BLaER1 treated with 17β-estradiol and CSF1 and Interleukin-3, amounts not matched to agents 10 nM and 100 nM (cell line): Measurements from ENCODE around the gene CACNG7.

Experiments
- H3K27ac ChIP-seq, 11 experiments: shearing (Covaris generic); formaldehyde crosslinking; 2 replicates each; pipeline ENCODE4 v1.8.1; 2022
- H3K27me3 ChIP-seq, 11 experiments: shearing (Covaris generic); formaldehyde crosslinking; 2 replicates each; pipeline ENCODE4 v1.8.1; 2022
- H3K36me3 ChIP-seq, 11 experiments: shearing (Covaris generic); formaldehyde crosslinking; 2 replicates each; pipeline ENCODE4 v1.8.1; 2022
- H3K4me1 ChIP-seq, 10 experiments: shearing (Covaris generic); formaldehyde crosslinking; 2 replicates each; pipeline ENCODE4 v1.8.1; 2022
- H3K4me2 ChIP-seq, 11 experiments: shearing (Covaris generic); formaldehyde crosslinking; 2 replicates each; pipeline ENCODE4 v1.8.1; 2022
- H3K4me3 ChIP-seq, 10 experiments: shearing (Covaris generic); formaldehyde crosslinking; 2 replicates each; pipeline ENCODE4 v1.8.1; 2022
- H3K9ac ChIP-seq, 11 experiments: shearing (Covaris generic); formaldehyde crosslinking; 2 replicates each; pipeline ENCODE4 v1.8.1; 2022
- H3K9me3 ChIP-seq, 11 experiments: shearing (Covaris generic); formaldehyde crosslinking; replicated peaks in 1 of 11; 2 replicates each; pipeline ENCODE4 v1.8.1; 2022
- H4K20me1 ChIP-seq, 11 experiments: shearing (Covaris generic); formaldehyde crosslinking; 2 replicates each; pipeline ENCODE4 v1.8.1; 2022
- Cebpa-rat ChIP-seq, 11 experiments: shearing (Covaris generic); IDR thresholded peaks; 2 replicates each; pipeline ENCODE4 v1.8.1; 2022

CACNG7 gene

GRCh38 chr19:53915000-53915399 is 5.9 kb downstream of the CACNG7 start:
- Histone ChIP-seq H3K36me3 (no peaks in the 10 kb centered on the region), H3K27me3 (peaks cover 32 to 48% (median 39%) of the 10 kb centered on the region in 11 experiments), H3K9ac (no peak overlapping the region), H4K20me1 (no peaks in the 10 kb centered on the region; a peak in 2 of 22 replicates), H3K4me2 (no peak overlapping the region), H3K4me1 (no peaks in the 10 kb centered on the region), H3K9me3 (no peaks in the 10 kb centered on the region), H3K4me3 (no peak overlapping the region), H3K27ac (no peak overlapping the region)
- TF ChIP-seq Cebpa-rat (IDR thresholded peaks at IDR 0.05), result no peak

GRCh38 chr19:53916004-53916403 is 6.9 kb downstream of the CACNG7 start:
- H3K4me3 ChIP-seq, result no peak overlapping the region
- TF ChIP-seq Cebpa-rat (IDR thresholded peaks at IDR 0.05), result no peak
- H3K9ac ChIP-seq, result no peak overlapping the region
- no peaks in the 10 kb centered on the region; a peak in 2 of 22 replicates for H3K9me3 ChIP-seq
- H3K27ac ChIP-seq, result no peak overlapping the region
- H3K4me1 ChIP-seq, result no peaks in the 10 kb centered on the region
- no peaks in the 10 kb centered on the region for H3K36me3 ChIP-seq
- H4K20me1 ChIP-seq, result no peaks in the 10 kb centered on the region; a peak in 1 of 22 replicates
- H3K4me2 ChIP-seq, result no peak overlapping the region
- peaks cover 22 to 38% (median 29%) of the 10 kb centered on the region in 11 experiments for H3K27me3 ChIP-seq

- peaks cover 0 to 12% (median 9%) of the 10 kb centered on the region in 11 experiments; a peak in 15 of 22 replicates for H3K9me3 ChIP-seq
- no peaks in the 10 kb centered on the region for H3K4me1 ChIP-seq
- H3K4me3 ChIP-seq, result no peak overlapping the region
- no peak overlapping the region for H3K4me2 ChIP-seq
- no peak overlapping the region for H3K9ac ChIP-seq
- no peaks in the 10 kb centered on the region for H4K20me1 ChIP-seq
- no peaks in the 10 kb centered on the region for H3K36me3 ChIP-seq
- no peak for TF ChIP-seq Cebpa-rat (IDR thresholded peaks at IDR 0.05)
- peaks cover 9 to 24% (median 16%) of the 10 kb centered on the region in 11 experiments; a peak in 21 of 22 replicates for H3K27me3 ChIP-seq
- no peak overlapping the region for H3K27ac ChIP-seq
Observed at GRCh38 chr19:53917356-53917755, 8.3 kb downstream of the CACNG7 start.

GRCh38 chr19:53927739-53928138 is 18.7 kb downstream of the CACNG7 start:
- no peaks in the 10 kb centered on the region for H3K4me1 ChIP-seq
- no peak overlapping the region for H3K9ac ChIP-seq
- no peak overlapping the region for H3K4me2 ChIP-seq
- TF ChIP-seq Cebpa-rat (IDR thresholded peaks at IDR 0.05), result no peak
- H4K20me1 ChIP-seq, result no peaks in the 10 kb centered on the region; a peak in 1 of 22 replicates
- H3K27ac ChIP-seq, result no peak overlapping the region
- H3K27me3 ChIP-seq, result no peaks in the 10 kb centered on the region
- H3K4me3 ChIP-seq, result no peak overlapping the region
- H3K36me3 ChIP-seq, result no peaks in the 10 kb centered on the region
- peaks cover 0 to 10% (median 0%) of the 10 kb centered on the region in 11 experiments; a peak in 2 of 22 replicates for H3K9me3 ChIP-seq

- H3K4me3 ChIP-seq, result no peak overlapping the region
- no peak overlapping the region for H3K27ac ChIP-seq
- H3K27me3 ChIP-seq, result no peaks in the 10 kb centered on the region
- no peaks in the 10 kb centered on the region for H3K36me3 ChIP-seq
- no peaks in the 10 kb centered on the region for H3K4me1 ChIP-seq
- no peak for TF ChIP-seq Cebpa-rat (IDR thresholded peaks at IDR 0.05)
- no peak overlapping the region for H3K9ac ChIP-seq
- H3K4me2 ChIP-seq, result no peak overlapping the region
- no peaks in the 10 kb centered on the region for H4K20me1 ChIP-seq
- no peaks in the 10 kb centered on the region for H3K9me3 ChIP-seq
Observed at GRCh38 chr19:53936029-53936428, 27.0 kb downstream of the CACNG7 start.

GRCh38 chr19:53942001-53942786 is 33.1 kb downstream of the CACNG7 start:
- Histone ChIP-seq H3K27ac (no peak overlapping the region), H3K9me3 (peaks cover 0 to 13% (median 9%) of the 10 kb centered on the region in 11 experiments; a peak in 12 of 22 replicates), H3K27me3 (no peaks in the 10 kb centered on the region), H4K20me1 (no peaks in the 10 kb centered on the region), H3K4me3 (no peak overlapping the region), H3K4me2 (no peak overlapping the region), H3K9ac (no peak overlapping the region), H3K36me3 (no peaks in the 10 kb centered on the region), H3K4me1 (peaks cover 0 to 12% (median 0%) of the 10 kb centered on the region in 10 experiments; a peak in 6 of 20 replicates)
- TF ChIP-seq Cebpa-rat (IDR thresholded peaks at IDR 0.05), result no peak

- Histone ChIP-seq H3K4me2 (no peak overlapping the region), H3K4me3 (no peak overlapping the region), H3K9ac (no peak overlapping the region), H3K27me3 (no peaks in the 10 kb centered on the region), H3K36me3 (no peaks in the 10 kb centered on the region), H3K4me1 (peaks cover 0 to 12% (median 0%) of the 10 kb centered on the region in 10 experiments; a peak in 8 of 20 replicates), H3K27ac (no peak overlapping the region), H3K9me3 (peaks cover 0 to 13% (median 9%) of the 10 kb centered on the region in 11 experiments; a peak in 12 of 22 replicates), H4K20me1 (no peaks in the 10 kb centered on the region)
- no peak for TF ChIP-seq Cebpa-rat (IDR thresholded peaks at IDR 0.05)
Observed at GRCh38 chr19:53944416-53944815, 35.3 kb downstream of the CACNG7 start.

- H3K36me3 ChIP-seq, result no peaks in the 10 kb centered on the region
- no peak for TF ChIP-seq Cebpa-rat (IDR thresholded peaks at IDR 0.05)
- no peaks in the 10 kb centered on the region for H4K20me1 ChIP-seq
- no peak overlapping the region for H3K4me3 ChIP-seq
- H3K9me3 ChIP-seq, result peaks cover 0 to 13% (median 9%) of the 10 kb centered on the region in 11 experiments; a peak in 12 of 22 replicates
- no peak overlapping the region for H3K27ac ChIP-seq
- no peak overlapping the region for H3K4me2 ChIP-seq
- no peak overlapping the region for H3K9ac ChIP-seq
- H3K4me1 ChIP-seq, result peaks cover 0 to 12% (median 0%) of the 10 kb centered on the region in 10 experiments; a peak in 8 of 20 replicates
- H3K27me3 ChIP-seq, result no peaks in the 10 kb centered on the region
Observed at GRCh38 chr19:53944933-53945332, 35.9 kb downstream of the CACNG7 start.

GRCh38 chr19:53945441-53945840 is 36.4 kb downstream of the CACNG7 start:
- peaks cover 0 to 12% (median 0%) of the 10 kb centered on the region in 10 experiments; a peak in 8 of 20 replicates for H3K4me1 ChIP-seq
- peak overlapping the region in 1 of 11 experiments; percentile 43; a peak in 3 of 22 replicates for H3K27ac ChIP-seq
- H3K4me3 ChIP-seq, result peak overlapping the region in 2 of 10 experiments; percentile 43 to 47; a peak in 4 of 20 replicates
- H3K27me3 ChIP-seq, result no peaks in the 10 kb centered on the region
- H3K4me2 ChIP-seq, result peak overlapping the region in 3 of 11 experiments; percentile 5 to 84 (median 80); a peak in 4 of 22 replicates
- H4K20me1 ChIP-seq, result no peaks in the 10 kb centered on the region
- no peak for TF ChIP-seq Cebpa-rat (IDR thresholded peaks at IDR 0.05)
- peak overlapping the region in 2 of 11 experiments; percentile 37 to 55; a peak in 3 of 22 replicates for H3K9ac ChIP-seq
- peaks cover 0 to 13% (median 9%) of the 10 kb centered on the region in 11 experiments; a peak in 12 of 22 replicates for H3K9me3 ChIP-seq
- no peaks in the 10 kb centered on the region for H3K36me3 ChIP-seq
